Activated CD8-positive, alpha-beta memory T cell treated with anti-CD3 and anti-CD28 coated beads, Interleukin-2, amount 10 ng/mL, durations not matched to agents 7 days and 5 days (primary cell): ENCODE data around the gene MPZL1. TPM values are rescaled to one million over a fixed set of nuclear protein-coding genes. Genes with fewer than 3 reads are reported as not detected.

Experiments
- ATAC-seq: fragments of 150-1000 bp; cut with Tn5 transposase; one replicate; pipeline ENCODE4 v1.10.0; 2021; ENCODE audit warnings: moderate library complexity
- CTCF ChIA-PET: fragments of 350-600 bp; sonication (Branson Sonifier 250); formaldehyde crosslinking; loops from one replicate; lab custom pipeline; 2021; ENCODE audit warnings: antibody characterized with exemption; lab: Charles Lee
- DNase-seq: peaks from one replicate; pipeline ENCODE4 v3.0.0-alpha.2; 2020
- H3K27ac Mint-ChIP-seq: one replicate; pipeline ENCODE4 v1.8.0; 2021; ENCODE audit warnings: mild to moderate bottlenecking, mixed read lengths
- H3K27me3 Mint-ChIP-seq: one replicate; pipeline ENCODE4 v1.8.0; 2021; ENCODE audit warnings: mixed read lengths
- H3K36me3 Mint-ChIP-seq: one replicate; pipeline ENCODE4 v1.8.0; 2021; ENCODE audit warnings: mild to moderate bottlenecking, mixed read lengths
- H3K4me1 Mint-ChIP-seq: one replicate; pipeline ENCODE4 v1.8.0; 2021; ENCODE audit warnings: mixed read lengths
- H3K4me3 Mint-ChIP-seq: one replicate; pipeline ENCODE4 v1.8.0; 2021; ENCODE audit warnings: mild to moderate bottlenecking, moderate library complexity, mixed read lengths
- H3K9me3 Mint-ChIP-seq: one replicate; pipeline ENCODE4 v1.8.0; 2022; ENCODE audit warnings: low read depth, mixed read lengths
- total RNA-seq, 2 experiments: library from RNA; stranded (reverse); gene quantifications; one replicate each; pipeline ENCODE4 v1.2.3, GENCODE V29; 2021

MPZL1 gene
- total RNA-seq, 2 experiments from 2014 or later = 12.4 to 14.2 TPM

- Mint-ChIP-seq H3K4me3 (no peak overlapping the region), H3K4me1 (no peaks in the 10 kb centered on the region), H3K36me3 (peaks cover 68% of the 10 kb centered on the region), H3K27ac (no peak overlapping the region), H3K27me3 (no peaks in the 10 kb centered on the region), H3K9me3 (no peaks in the 10 kb centered on the region)
- ATAC-seq (no peak), DNase-seq (no peak)
- CTCF ChIA-PET = no interaction called here
These were observed 20.3 kb upstream of the MPZL1 start for GRCh38 chr1:167701510-167701909.

- H3K9me3 Mint-ChIP-seq = no peaks in the 10 kb centered on the region
- no peak overlapping the region for H3K4me3 Mint-ChIP-seq
- peaks cover 49% of the 10 kb centered on the region for H3K36me3 Mint-ChIP-seq
- CTCF ChIA-PET = interaction anchor here (1.6 kb wide), 1 partner anchor 103 kb away, joined by 4 read pairs; no protein-coding TSS in a partner anchor
- peaks cover under 1% of the 10 kb centered on the region for H3K4me1 Mint-ChIP-seq
- DNase-seq (no peak), ATAC-seq (no peak)
- no peaks in the 10 kb centered on the region for H3K27me3 Mint-ChIP-seq
- H3K27ac Mint-ChIP-seq = peak overlapping the region; percentile 42
These were observed 18.2 kb upstream of the MPZL1 start for GRCh38 chr1:167703557-167703956.

- CTCF ChIA-PET = interaction anchor here (1.0 to 1.9 kb wide), 4 partner anchors 10 to 149 kb away, joined by 3 to 11 read pairs (median 4); no protein-coding TSS in a partner anchor
- Mint-ChIP-seq H3K27ac (no peak overlapping the region), H3K36me3 (peaks cover 40% of the 10 kb centered on the region), H3K9me3 (no peaks in the 10 kb centered on the region), H3K4me3 (no peak overlapping the region), H3K27me3 (no peaks in the 10 kb centered on the region), H3K4me1 (peaks cover 7% of the 10 kb centered on the region)
- no peak for DNase-seq
- ATAC-seq = no peak
These were observed 17.1 kb upstream of the MPZL1 start for GRCh38 chr1:167704715-167705114.

- Mint-ChIP-seq H3K27me3 (no peaks in the 10 kb centered on the region), H3K4me3 (no peak overlapping the region), H3K27ac (no peak overlapping the region), H3K4me1 (peaks cover 7% of the 10 kb centered on the region), H3K36me3 (peaks cover 36% of the 10 kb centered on the region), H3K9me3 (no peaks in the 10 kb centered on the region)
- no peak for ATAC-seq
- CTCF ChIA-PET = interaction anchor here (1.6 to 1.9 kb wide), 3 partner anchors 10 to 150 kb away, joined by 3 to 11 read pairs (median 4); no protein-coding TSS in a partner anchor
- DNase-seq = no peak
These were observed 16.5 kb upstream of the MPZL1 start for GRCh38 chr1:167705250-167705649.

- Mint-ChIP-seq H3K4me1 (peaks cover 7% of the 10 kb centered on the region), H3K9me3 (no peaks in the 10 kb centered on the region), H3K4me3 (no peak overlapping the region), H3K27me3 (peaks cover under 1% of the 10 kb centered on the region), H3K27ac (no peak overlapping the region), H3K36me3 (peaks cover 33% of the 10 kb centered on the region)
- DNase-seq = no peak
- CTCF ChIA-PET = interaction anchor here (1.7 to 1.9 kb wide), 2 partner anchors 9 to 151 kb away, joined by 3 to 11 read pairs; no protein-coding TSS in a partner anchor
- ATAC-seq = no peak
These were observed 15.4 kb upstream of the MPZL1 start for GRCh38 chr1:167706363-167706762.

- CTCF ChIA-PET = interaction anchor here (1.9 kb wide), 1 partner anchor 107 kb away, joined by 5 read pairs; no protein-coding TSS in a partner anchor
- ATAC-seq = no peak
- peaks cover 7% of the 10 kb centered on the region for H3K4me1 Mint-ChIP-seq
These were observed 14.6 kb upstream of the MPZL1 start for GRCh38 chr1:167706931-167707877.

GRCh38 chr1:167707942-167708341 lies 13.8 kb upstream of the MPZL1 start:
- Mint-ChIP-seq H3K36me3 (peaks cover 25% of the 10 kb centered on the region), H3K4me1 (peaks cover 7% of the 10 kb centered on the region), H3K27me3 (peaks cover 12% of the 10 kb centered on the region), H3K27ac (no peak overlapping the region), H3K9me3 (no peaks in the 10 kb centered on the region), H3K4me3 (no peak overlapping the region)
- ATAC-seq (no peak), DNase-seq (no peak)
- CTCF ChIA-PET = interaction anchor here (1.9 kb wide), 1 partner anchor 108 kb away, joined by 5 read pairs; no protein-coding TSS in a partner anchor

More at GRCh38 chr1:167706931-167707877, 14.6 kb upstream of the MPZL1 start:
- Mint-ChIP-seq H3K4me3 (no peak overlapping the region), H3K27ac (no peak overlapping the region), H3K36me3 (peaks cover 27% of the 10 kb centered on the region), H3K9me3 (no peaks in the 10 kb centered on the region), H3K27me3 (peaks cover 5% of the 10 kb centered on the region)
- no peak for DNase-seq

GRCh38 chr1:167708940-167709389 lies 12.8 kb upstream of the MPZL1 start:
- H3K4me1 Mint-ChIP-seq = peaks cover 13% of the 10 kb centered on the region
- ATAC-seq = no peak
- H3K36me3 Mint-ChIP-seq = peaks cover 16% of the 10 kb centered on the region
- no peak for DNase-seq
- CTCF ChIA-PET = interaction anchor here (1.9 kb wide), 1 partner anchor 109 kb away, joined by 5 read pairs; no protein-coding TSS in a partner anchor
- H3K9me3 Mint-ChIP-seq = no peaks in the 10 kb centered on the region
- H3K27me3 Mint-ChIP-seq = peaks cover 12% of the 10 kb centered on the region
- no peak overlapping the region for H3K4me3 Mint-ChIP-seq
- H3K27ac Mint-ChIP-seq = no peak overlapping the region

- Mint-ChIP-seq H3K36me3 (peaks cover 7% of the 10 kb centered on the region), H3K27me3 (peaks cover 15% of the 10 kb centered on the region), H3K4me3 (no peak overlapping the region), H3K9me3 (no peaks in the 10 kb centered on the region), H3K4me1 (peaks cover 15% of the 10 kb centered on the region), H3K27ac (no peak overlapping the region)
- no peak for DNase-seq
- ATAC-seq = no peak
- CTCF ChIA-PET = no interaction called here
These were observed 10.9 kb upstream of the MPZL1 start for GRCh38 chr1:167710836-167711235.

- peaks cover 15% of the 10 kb centered on the region for H3K27me3 Mint-ChIP-seq
- no peak overlapping the region for H3K4me3 Mint-ChIP-seq
- CTCF ChIA-PET = interaction anchor here (1.3 kb wide), 1 partner anchor 21 kb away, joined by 3 read pairs; no protein-coding TSS in a partner anchor
- ATAC-seq = no peak
- DNase-seq = no peak
- H3K27ac Mint-ChIP-seq = no peak overlapping the region
- peaks cover 2% of the 10 kb centered on the region for H3K36me3 Mint-ChIP-seq
- H3K4me1 Mint-ChIP-seq = peaks cover 15% of the 10 kb centered on the region
- no peaks in the 10 kb centered on the region for H3K9me3 Mint-ChIP-seq
These were observed 10.0 kb upstream of the MPZL1 start for GRCh38 chr1:167711797-167712196.

- CTCF ChIA-PET = interaction anchor here (0.7 to 3.9 kb wide), 8 partner anchors 10 to 369 kb away, joined by 3 to 18 read pairs (median 6); no protein-coding TSS in a partner anchor
- H3K9me3 Mint-ChIP-seq = no peaks in the 10 kb centered on the region
- H3K36me3 Mint-ChIP-seq = peaks cover 2% of the 10 kb centered on the region
- H3K4me3 Mint-ChIP-seq = peak overlapping the region; percentile 80
- H3K27ac Mint-ChIP-seq = peak overlapping the region; percentile 69
- H3K27me3 Mint-ChIP-seq = peaks cover 15% of the 10 kb centered on the region
- peak; percentile 45 for DNase-seq
- no peak for ATAC-seq
- H3K4me1 Mint-ChIP-seq = peaks cover 22% of the 10 kb centered on the region
These were observed 8.3 kb upstream of the MPZL1 start for GRCh38 chr1:167713330-167714081.

- no peak for DNase-seq
- Mint-ChIP-seq H3K4me3 (peak overlapping the region; percentile 80), H3K9me3 (no peaks in the 10 kb centered on the region), H3K27ac (peak overlapping the region; percentile 69), H3K36me3 (peaks cover 2% of the 10 kb centered on the region), H3K27me3 (peaks cover 15% of the 10 kb centered on the region), H3K4me1 (peaks cover 19% of the 10 kb centered on the region)
- ATAC-seq = peak; percentile 73
- CTCF ChIA-PET = interaction anchor here (1.0 to 3.9 kb wide), 9 partner anchors 9 to 368 kb away, joined by 3 to 18 read pairs (median 7); no protein-coding TSS in a partner anchor
These were observed 7.7 kb upstream of the MPZL1 start for GRCh38 chr1:167714098-167714438.
